Measurements from ENCODE around the gene TMEM121.
"Not testable (repeated sequence)": the region's sequence is repeated elsewhere in the genome, so short reads cannot be mapped to it uniquely, and the experiment has no call there.

GRCh38 chr14:105546410-105546809 lies 20.0 kb downstream of the TMEM121 start:
- TF ChIP-seq POLR2A (IDR thresholded peaks at IDR 0.05; ENCODE audit: low read length); GATA1 (IDR thresholded peaks at IDR 0.05; ENCODE audit: low read depth, low read length): not testable (repeated sequence)
